Osteocyte (in vitro differentiated cells): Measurements from ENCODE around the gene OR52A1. TPM values are rescaled to one million over a fixed set of nuclear protein-coding genes. Genes with fewer than 3 reads are reported as not detected.

ENCODE experiments used
- DNase-seq: peaks from one replicate; pipeline ENCODE4 v3.0.0; 2021; ENCODE audit warnings: mixed read lengths; ENCODE audit not compliant: unreplicated experiment; ENCODE audit errors: extremely low spot score
- H3K27ac Mint-ChIP-seq: one replicate; pipeline ENCODE4 v1.8.0; 2021; ENCODE audit warnings: mild to moderate bottlenecking, mixed read lengths; ENCODE audit not compliant: unreplicated experiment
- H3K27me3 Mint-ChIP-seq: one replicate; pipeline ENCODE4 v1.8.0; 2021; ENCODE audit warnings: mixed read lengths; ENCODE audit not compliant: unreplicated experiment
- H3K36me3 Mint-ChIP-seq: one replicate; pipeline ENCODE4 v1.8.0; 2021; ENCODE audit warnings: mixed read lengths; ENCODE audit not compliant: unreplicated experiment
- H3K4me1 Mint-ChIP-seq: one replicate; pipeline ENCODE4 v1.8.0; 2021; ENCODE audit warnings: mixed read lengths; ENCODE audit not compliant: unreplicated experiment
- H3K4me3 Mint-ChIP-seq: one replicate; pipeline ENCODE4 v1.8.0; 2021; ENCODE audit warnings: mild to moderate bottlenecking, moderate library complexity, mixed read lengths; ENCODE audit not compliant: unreplicated experiment
- H3K9me3 Mint-ChIP-seq: one replicate; pipeline ENCODE4 v1.8.0; 2021; ENCODE audit warnings: mixed read lengths; ENCODE audit not compliant: unreplicated experiment
- CTCF ChIP-seq: fragments of 200-600 bp; sonication (generic); IDR thresholded peaks from 2 replicates; pipeline ENCODE4 v1.5.0; 2021; ENCODE audit warnings: antibody characterized with exemption, mild to moderate bottlenecking, moderate library complexity
- total RNA-seq: library from RNA; stranded (reverse); gene quantifications from 2 replicates; pipeline ENCODE4 v1.2.1, GENCODE V29; 2021

The OR52A1 gene
- total RNA-seq, 1 donor from 2014 or later = not detected

GRCh38 chr11:5196731-5197130, 42.2 kb upstream of the OR52A1 start:
- Mint-ChIP-seq H3K4me3 (no peak overlapping the region), H3K36me3 (no peaks in the 10 kb centered on the region), H3K9me3 (no peaks in the 10 kb centered on the region), H3K27me3 (peaks cover 6% of the 10 kb centered on the region), H3K27ac (no peak overlapping the region), H3K4me1 (no peaks in the 10 kb centered on the region)
- TF ChIP-seq CTCF = no peak
- no peak for DNase-seq

GRCh38 chr11:5196067-5196466, 41.5 kb upstream of the OR52A1 start:
- H3K27me3 Mint-ChIP-seq = peaks cover 4% of the 10 kb centered on the region
- H3K36me3 Mint-ChIP-seq = no peaks in the 10 kb centered on the region
- DNase-seq = no peak
- no peaks in the 10 kb centered on the region for H3K4me1 Mint-ChIP-seq
- no peak for TF ChIP-seq CTCF
- H3K27ac Mint-ChIP-seq = no peak overlapping the region
- no peaks in the 10 kb centered on the region for H3K9me3 Mint-ChIP-seq
- no peak overlapping the region for H3K4me3 Mint-ChIP-seq

GRCh38 chr11:5192738-5193137, 38.2 kb upstream of the OR52A1 start:
- no peaks in the 10 kb centered on the region for H3K9me3 Mint-ChIP-seq
- no peak overlapping the region for H3K27ac Mint-ChIP-seq
- H3K4me3 Mint-ChIP-seq = no peak overlapping the region
- H3K36me3 Mint-ChIP-seq = no peaks in the 10 kb centered on the region
- no peaks in the 10 kb centered on the region for H3K27me3 Mint-ChIP-seq
- DNase-seq = no peak
- no peaks in the 10 kb centered on the region for H3K4me1 Mint-ChIP-seq
- TF ChIP-seq CTCF = no peak

- no peak for DNase-seq
- no peak overlapping the region for H3K27ac Mint-ChIP-seq
- no peak for TF ChIP-seq CTCF
- no peaks in the 10 kb centered on the region for H3K36me3 Mint-ChIP-seq
- no peaks in the 10 kb centered on the region for H3K4me1 Mint-ChIP-seq
- H3K4me3 Mint-ChIP-seq = no peak overlapping the region
- peaks cover 3% of the 10 kb centered on the region for H3K27me3 Mint-ChIP-seq
- H3K9me3 Mint-ChIP-seq = no peaks in the 10 kb centered on the region
These were observed 33.6 kb upstream of the OR52A1 start for GRCh38 chr11:5188201-5188600.

- no peak overlapping the region for H3K4me3 Mint-ChIP-seq
- DNase-seq = no peak
- TF ChIP-seq CTCF = no peak
- no peaks in the 10 kb centered on the region for H3K36me3 Mint-ChIP-seq
- no peak overlapping the region for H3K27ac Mint-ChIP-seq
- peaks cover 2% of the 10 kb centered on the region for H3K27me3 Mint-ChIP-seq
- no peaks in the 10 kb centered on the region for H3K9me3 Mint-ChIP-seq
- no peaks in the 10 kb centered on the region for H3K4me1 Mint-ChIP-seq
These were observed 23.7 kb upstream of the OR52A1 start for GRCh38 chr11:5178046-5178837.
